Type B pancreatic cell (in vitro differentiated cells): Measurements from ENCODE around the gene PLEKHG4. TPM values are rescaled to one million over a fixed set of nuclear protein-coding genes. Genes with fewer than 3 reads are reported as not detected.

Experiments
- DNase-seq: peaks from one replicate; pipeline ENCODE4 v3.0.0; 2021; ENCODE audit warnings: mixed read lengths; ENCODE audit not compliant: unreplicated experiment; ENCODE audit errors: extremely low spot score
- H3K27ac Mint-ChIP-seq: 2 replicates; pipeline ENCODE4 v1.8.0; 2021; ENCODE audit warnings: mild to moderate bottlenecking, mixed read lengths
- H3K27me3 Mint-ChIP-seq: 2 replicates; pipeline ENCODE4 v1.8.0; 2021; ENCODE audit warnings: mixed read lengths
- H3K36me3 Mint-ChIP-seq: 2 replicates; pipeline ENCODE4 v1.8.0; 2021; ENCODE audit warnings: mixed read lengths
- H3K4me1 Mint-ChIP-seq: one replicate; pipeline ENCODE4 v1.8.0; 2021; ENCODE audit warnings: mixed read lengths; ENCODE audit not compliant: unreplicated experiment
- H3K4me3 Mint-ChIP-seq: 2 replicates; pipeline ENCODE4 v1.8.0; 2021; ENCODE audit warnings: mild to moderate bottlenecking, mixed read lengths
- H3K9me3 Mint-ChIP-seq: 2 replicates; pipeline ENCODE4 v1.8.0; 2021; ENCODE audit warnings: mixed read lengths
- CTCF ChIP-seq: fragments of 200-600 bp; sonication (generic); conservative IDR thresholded peaks from 2 replicates; pipeline ENCODE4 v1.5.0; 2021; ENCODE audit warnings: antibody characterized with exemption, mild to moderate bottlenecking
- total RNA-seq: library from RNA; stranded (reverse); gene quantifications from 2 replicates; pipeline ENCODE4 v1.2.1, GENCODE V29; 2021; ENCODE audit warnings: low replicate concordance

Gene PLEKHG4
- total RNA-seq, 1 donor from 2014 or later, result 3.8 TPM

- Mint-ChIP-seq H3K36me3 (no peaks in the 10 kb centered on the region), H3K4me1 (no peaks in the 10 kb centered on the region), H3K27ac (no peak overlapping the region), H3K27me3 (peaks cover 5% of the 10 kb centered on the region), H3K9me3 (no peaks in the 10 kb centered on the region), H3K4me3 (no peak overlapping the region)
- no peak for DNase-seq
- TF ChIP-seq CTCF, result no peak
These were observed 2.5 kb downstream of the PLEKHG4 start for GRCh38 chr16:67281536-67282446.

- TF ChIP-seq CTCF, result no peak
- H3K27ac Mint-ChIP-seq, result no peak overlapping the region
- DNase-seq, result no peak
- no peak overlapping the region for H3K4me3 Mint-ChIP-seq
- no peaks in the 10 kb centered on the region for H3K4me1 Mint-ChIP-seq
- no peaks in the 10 kb centered on the region for H3K9me3 Mint-ChIP-seq
- no peaks in the 10 kb centered on the region for H3K36me3 Mint-ChIP-seq
- peaks cover 5% of the 10 kb centered on the region for H3K27me3 Mint-ChIP-seq
These were observed 3.1 kb downstream of the PLEKHG4 start for GRCh38 chr16:67282447-67282805.

GRCh38 chr16:67283039-67283825 lies 3.9 kb downstream of the PLEKHG4 start:
- H3K9me3 Mint-ChIP-seq, result no peaks in the 10 kb centered on the region
- TF ChIP-seq CTCF, result no peak
- no peak overlapping the region for H3K27ac Mint-ChIP-seq
- DNase-seq, result no peak
- no peaks in the 10 kb centered on the region for H3K36me3 Mint-ChIP-seq
- H3K4me1 Mint-ChIP-seq, result no peaks in the 10 kb centered on the region
- no peak overlapping the region for H3K4me3 Mint-ChIP-seq
- H3K27me3 Mint-ChIP-seq, result peaks cover 5% of the 10 kb centered on the region

GRCh38 chr16:67283826-67284555 lies 4.7 kb downstream of the PLEKHG4 start:
- DNase-seq, result no peak
- H3K27me3 Mint-ChIP-seq, result peaks cover 5% of the 10 kb centered on the region
- no peaks in the 10 kb centered on the region for H3K4me1 Mint-ChIP-seq
- H3K36me3 Mint-ChIP-seq, result no peaks in the 10 kb centered on the region
- H3K4me3 Mint-ChIP-seq, result no peak overlapping the region
- no peak for TF ChIP-seq CTCF
- no peaks in the 10 kb centered on the region for H3K9me3 Mint-ChIP-seq
- no peak overlapping the region for H3K27ac Mint-ChIP-seq
